Amygdala (tissue), 56 donors: ENCODE results near the gene BCAS1.
"Not testable (repeated sequence)": the region's sequence is repeated elsewhere in the genome, so short reads cannot be mapped to it uniquely, and the experiment has no call there.

Experiments
- DNase-seq, 56 donors: peaks; one replicate each; lab custom pipeline; 2025; lab: John Stamatoyannopoulos, UW

Gene BCAS1

GRCh38 chr20:54025251-54025771, 45.1 kb downstream of the BCAS1 start:
- DNase-seq, result peak in 6 of 56 donors; percentile 3 to 16 (median 3)

GRCh38 chr20:54023406-54023805, 47.0 kb downstream of the BCAS1 start:
- DNase-seq, result no peak

- DNase-seq, result no peak
Observed at GRCh38 chr20:54021446-54022235, 48.8 kb downstream of the BCAS1 start.

GRCh38 chr20:54020868-54021267, 49.5 kb downstream of the BCAS1 start:
- DNase-seq, result no peak

- no peak for DNase-seq
Observed at GRCh38 chr20:54020348-54020747, 50.0 kb downstream of the BCAS1 start.

DNA sequence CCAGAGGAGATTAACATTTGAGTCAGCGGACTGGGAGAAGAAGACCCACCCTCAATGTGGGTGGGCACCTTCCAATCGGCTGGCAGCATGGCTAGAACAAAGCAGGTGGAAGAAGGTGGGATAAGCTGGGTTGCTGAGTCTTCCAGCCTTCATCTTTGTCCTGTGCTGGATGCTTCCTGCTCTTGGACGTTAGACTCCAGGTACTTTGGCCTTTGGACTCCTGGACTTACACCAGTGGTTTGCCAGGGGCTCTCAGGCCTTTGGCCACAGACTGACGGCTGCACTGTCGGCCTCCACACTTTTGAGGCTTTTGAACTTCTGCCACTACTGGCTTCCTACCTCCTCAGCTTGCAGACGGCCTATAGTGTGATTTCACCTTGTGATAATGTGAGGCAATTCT, 50.8 kb downstream of the BCAS1 start:
- no peak for DNase-seq

DNA sequence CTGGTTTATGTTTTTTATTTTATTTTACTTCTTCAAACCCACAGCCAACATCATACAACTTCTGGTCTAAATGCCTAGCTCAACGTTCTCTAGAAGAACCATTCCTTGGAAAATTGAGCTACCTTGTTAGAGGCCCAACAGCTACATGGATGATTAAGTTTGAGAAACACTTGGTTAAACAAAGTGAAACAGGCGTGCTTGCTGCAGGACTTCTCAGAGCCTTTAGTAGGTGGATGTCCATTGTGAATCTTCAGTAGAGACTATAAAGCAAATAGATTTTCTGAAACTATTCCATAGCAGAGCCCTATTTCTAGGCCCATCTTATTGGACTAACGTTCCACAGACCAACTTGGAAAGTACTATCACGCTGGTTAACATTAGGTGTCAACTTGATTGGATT, 51.3 kb downstream of the BCAS1 start:
- no peak for DNase-seq

DNA sequence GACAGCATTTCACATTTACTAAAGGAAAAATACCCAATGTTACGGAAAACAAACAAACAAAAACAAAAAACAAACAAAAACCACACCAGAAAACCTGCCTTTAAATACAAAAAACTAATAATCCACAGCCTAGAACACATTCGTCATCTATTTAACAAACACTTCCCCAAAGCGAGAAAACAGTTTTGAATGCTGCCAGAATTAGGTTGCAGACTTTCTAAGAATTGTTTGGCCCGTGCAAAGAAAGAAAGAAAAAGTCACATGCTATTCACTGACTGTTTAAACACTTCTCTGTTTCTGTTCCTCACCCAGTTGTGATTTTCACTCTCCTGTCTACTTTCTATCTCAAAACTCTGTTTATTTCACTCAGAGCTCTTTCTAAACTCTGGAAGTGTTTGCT, 52.5 kb downstream of the BCAS1 start:
- DNase-seq, result no peak

DNA sequence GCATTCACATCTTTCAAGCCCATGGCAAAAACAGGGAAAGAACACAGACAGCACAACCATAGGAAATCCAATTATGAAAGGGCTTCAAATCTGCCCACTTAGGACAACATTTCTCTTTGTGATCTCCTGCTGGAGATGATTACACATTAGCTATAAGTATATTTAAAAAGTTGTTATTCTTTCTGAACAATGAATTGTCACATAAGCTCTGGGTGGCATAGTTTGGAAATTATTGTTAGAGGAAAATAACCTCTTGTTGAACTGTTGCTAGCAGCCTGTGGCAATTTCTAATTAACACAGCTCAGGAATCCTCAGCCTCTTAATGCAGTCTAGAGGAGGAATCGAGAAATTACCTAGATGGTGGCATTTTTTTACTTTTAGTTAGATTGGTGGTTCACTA, 54.9 kb downstream of the BCAS1 start:
- no peak for DNase-seq

GRCh38 chr20:54014293-54014926, 56.0 kb downstream of the BCAS1 start:
- DNase-seq, result no peak

GRCh38 chr20:54013471-54013870, 56.9 kb downstream of the BCAS1 start:
- no peak for DNase-seq

DNA sequence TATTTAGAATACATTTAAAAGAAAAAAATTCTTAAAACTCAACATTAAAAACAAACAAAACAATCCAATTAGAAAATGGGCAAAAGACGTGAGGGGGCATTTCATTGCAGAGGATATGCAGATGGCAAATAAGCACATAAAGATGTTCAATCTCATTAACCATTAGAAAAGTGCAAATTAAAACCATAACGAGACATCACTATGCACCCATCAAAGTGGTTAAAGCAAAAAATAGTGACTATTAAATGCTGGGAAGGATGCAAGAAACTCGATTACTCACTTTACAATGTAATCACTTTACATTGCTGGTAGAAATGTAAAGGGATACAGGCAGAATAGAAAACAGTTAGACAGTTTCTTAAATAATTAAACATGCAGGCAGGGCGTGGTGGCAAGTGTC, 59.0 kb downstream of the BCAS1 start:
- DNase-seq, result no peak

DNA sequence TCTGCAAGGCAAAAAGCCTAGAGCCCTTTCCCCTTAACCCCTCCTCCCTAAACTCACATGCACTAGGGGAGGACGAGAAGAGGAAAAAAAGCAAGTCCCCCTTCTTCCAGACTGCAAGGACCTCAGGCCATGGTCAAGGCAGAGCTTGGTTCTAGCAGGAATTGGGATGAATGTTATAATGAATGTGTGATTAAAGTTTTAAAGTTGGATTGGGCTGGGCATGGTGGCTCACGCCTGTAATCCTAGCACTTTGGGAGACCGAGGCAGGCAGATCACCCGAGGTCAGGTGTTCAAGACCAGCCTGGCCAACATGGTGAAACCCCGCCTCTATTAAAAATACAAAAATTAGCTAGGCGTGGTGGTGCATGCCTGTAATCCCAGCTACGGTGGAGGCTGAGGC, 64.2 kb downstream of the BCAS1 start:
- not testable (repeated sequence) for DNase-seq

GRCh38 chr20:54005524-54005923, 64.9 kb downstream of the BCAS1 start:
- no peak for DNase-seq

GRCh38 chr20:54004445-54004844, 65.9 kb downstream of the BCAS1 start:
- no peak for DNase-seq

- no peak for DNase-seq
Observed at GRCh38 chr20:54002741-54003140, 67.7 kb downstream of the BCAS1 start.

DNA sequence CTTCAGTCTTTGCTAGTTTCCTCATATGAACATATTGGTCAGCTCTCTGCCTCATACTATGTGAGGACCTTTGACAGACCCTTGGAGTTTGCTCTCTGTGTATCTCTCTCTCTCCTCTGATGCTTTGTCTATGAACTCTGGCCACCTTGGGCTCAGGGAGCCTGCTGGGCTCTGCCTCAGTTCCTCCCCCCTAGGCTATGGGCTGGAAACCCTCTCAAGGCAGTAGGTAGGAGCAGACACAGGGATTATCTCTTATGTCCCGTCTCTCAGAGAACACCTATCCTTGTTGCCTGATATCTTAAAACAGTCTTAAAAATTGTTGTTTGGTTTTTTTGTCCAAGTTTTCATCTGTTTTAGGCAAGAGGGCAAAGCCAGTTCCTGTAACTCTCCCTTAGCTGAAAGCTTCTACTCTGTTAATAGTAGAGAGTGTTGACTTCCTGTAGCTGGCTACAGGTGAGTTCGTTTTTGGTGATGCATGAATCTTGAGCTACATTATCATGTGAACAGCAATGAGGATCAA, 68.3 kb downstream of the BCAS1 start:
- DNase-seq, result no peak

- no peak for DNase-seq
Observed at GRCh38 chr20:54000914-54001313, 69.5 kb downstream of the BCAS1 start.

GRCh38 chr20:54000262-54000661, 70.1 kb downstream of the BCAS1 start:
- no peak for DNase-seq

GRCh38 chr20:53999077-53999476, 71.3 kb downstream of the BCAS1 start:
- DNase-seq, result no peak

- no peak for DNase-seq
Observed at GRCh38 chr20:53996584-53997486, 73.6 kb downstream of the BCAS1 start.
